ENCODE data around the gene TRIM8.

The TRIM8 gene

DNA sequence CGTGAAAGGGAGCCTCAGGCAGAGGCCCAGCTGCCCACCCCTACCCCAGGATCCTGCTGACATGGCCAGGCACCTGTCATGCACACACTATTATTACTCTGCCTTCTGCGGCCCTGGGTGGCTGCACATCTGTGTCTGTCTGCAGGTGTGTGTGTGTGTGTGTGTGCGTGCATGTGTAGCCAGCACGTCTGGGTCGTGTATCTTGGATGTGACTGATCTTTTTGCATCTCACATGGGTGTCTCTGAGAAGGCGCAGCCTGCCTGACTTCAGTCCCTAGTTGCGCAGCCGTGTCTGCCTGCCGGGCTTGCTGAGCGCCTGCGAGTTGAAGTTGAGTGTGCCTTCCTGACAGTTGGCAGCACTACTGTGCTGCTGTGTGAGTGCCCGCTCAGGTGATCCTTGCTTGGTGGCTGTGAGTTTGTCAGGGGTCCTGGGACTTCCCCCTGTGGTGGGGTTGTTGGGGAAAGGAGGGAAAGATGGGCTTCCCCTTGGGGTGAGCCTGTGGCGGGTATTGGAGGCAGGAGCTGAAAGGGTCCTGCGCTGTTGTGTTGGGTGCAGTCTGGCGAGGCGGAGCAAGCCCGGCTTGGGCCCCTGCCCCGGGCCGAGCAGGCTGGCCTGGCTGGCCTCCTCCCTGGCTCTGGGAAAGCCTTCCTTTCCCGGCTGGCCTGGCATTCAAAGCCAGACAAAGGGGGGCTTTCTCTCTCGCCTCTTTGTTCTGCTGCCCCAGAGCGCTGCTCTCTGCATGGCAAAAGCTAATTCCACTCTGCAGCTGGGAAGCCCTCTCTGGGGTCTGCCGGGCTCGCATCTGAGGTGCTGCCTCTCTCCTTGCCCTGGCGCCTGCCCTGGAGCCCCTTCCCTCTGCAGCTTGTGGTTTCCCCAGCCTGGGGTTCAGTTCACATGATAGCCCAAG, 4.9 kb downstream of the TRIM8 start:
- H3K27me3 ChIP-seq (replicated peaks; ENCODE audit: control insufficient read depth, insufficient read depth, low read length) = no peaks in the 10 kb centered on the region
- peak; percentile 56 for DNase-seq (ENCODE audit: extremely low read depth, insufficient read length)
- TF ChIP-seq, protein P1, sequence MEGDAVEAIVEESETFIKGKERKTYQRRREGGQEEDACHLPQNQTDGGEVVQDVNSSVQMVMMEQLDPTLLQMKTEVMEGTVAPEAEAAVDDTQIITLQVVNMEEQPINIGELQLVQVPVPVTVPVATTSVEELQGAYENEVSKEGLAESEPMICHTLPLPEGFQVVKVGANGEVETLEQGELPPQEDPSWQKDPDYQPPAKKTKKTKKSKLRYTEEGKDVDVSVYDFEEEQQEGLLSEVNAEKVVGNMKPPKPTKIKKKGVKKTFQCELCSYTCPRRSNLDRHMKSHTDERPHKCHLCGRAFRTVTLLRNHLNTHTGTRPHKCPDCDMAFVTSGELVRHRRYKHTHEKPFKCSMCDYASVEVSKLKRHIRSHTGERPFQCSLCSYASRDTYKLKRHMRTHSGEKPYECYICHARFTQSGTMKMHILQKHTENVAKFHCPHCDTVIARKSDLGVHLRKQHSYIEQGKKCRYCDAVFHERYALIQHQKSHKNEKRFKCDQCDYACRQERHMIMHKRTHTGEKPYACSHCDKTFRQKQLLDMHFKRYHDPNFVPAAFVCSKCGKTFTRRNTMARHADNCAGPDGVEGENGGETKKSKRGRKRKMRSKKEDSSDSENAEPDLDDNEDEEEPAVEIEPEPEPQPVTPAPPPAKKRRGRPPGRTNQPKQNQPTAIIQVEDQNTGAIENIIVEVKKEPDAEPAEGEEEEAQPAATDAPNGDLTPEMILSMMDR (IDR thresholded peaks at IDR 0.05; ENCODE audit: insufficient read depth, low read length, poor library complexity, severe bottlenecking) = no peak
- H3K36me3 ChIP-seq (ENCODE audit: control insufficient read depth, insufficient read depth, low read length) = peaks cover 5% of the 10 kb centered on the region; the same call in 1 of the 2 replicates
- H3K4me3 ChIP-seq (replicated peaks; ENCODE audit: low read depth, low read length) = peak overlapping the region; percentile 78

DNA sequence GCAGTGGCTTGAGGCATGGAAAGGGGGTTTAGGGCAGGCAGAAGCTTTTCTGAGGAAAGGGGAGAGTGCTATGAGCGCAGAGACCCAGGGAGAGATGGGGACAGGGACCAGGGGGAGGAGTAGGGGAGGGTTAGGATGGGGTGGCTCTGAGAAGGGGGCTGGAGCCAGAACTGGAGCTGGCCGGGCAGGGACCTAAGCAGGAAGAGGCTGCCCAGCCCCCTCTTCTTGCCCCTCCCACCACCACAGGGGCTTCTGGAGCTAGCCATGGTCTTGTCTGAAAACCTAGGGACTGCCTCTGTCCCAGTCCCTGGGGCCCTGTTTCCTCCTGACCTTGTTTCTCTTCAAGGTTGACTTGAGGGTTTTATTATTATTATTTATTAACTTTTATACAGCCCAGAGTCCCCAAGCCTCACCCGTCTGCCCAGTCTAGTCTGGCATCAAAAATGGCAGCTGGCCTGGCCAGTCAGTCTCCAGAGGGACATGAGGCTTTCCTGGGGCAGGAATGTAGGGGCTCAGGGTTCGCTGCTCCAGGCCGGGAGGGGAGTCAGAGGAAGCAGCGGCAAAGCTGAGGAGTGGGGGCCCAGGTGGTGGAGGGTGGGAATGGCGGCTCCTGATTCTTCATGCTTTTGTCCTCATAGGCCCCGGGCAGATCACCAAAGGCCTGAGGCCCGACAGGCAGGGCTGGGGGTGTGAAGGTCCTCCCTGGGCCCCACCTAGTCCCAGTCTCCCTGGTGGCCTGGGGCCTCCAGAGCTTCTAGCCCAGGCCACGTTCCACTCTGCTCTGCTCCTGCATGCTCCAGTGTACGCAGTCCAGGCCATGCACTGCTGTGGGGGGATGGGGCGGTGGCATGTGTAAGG, 5.7 kb downstream of the TRIM8 start:
- Histone ChIP-seq H3K4me3 (replicated peaks; ENCODE audit: low read depth, low read length) (peak overlapping the region; percentile 78), H3K36me3 (ENCODE audit: control insufficient read depth, insufficient read depth, low read length) (peaks cover 11% of the 10 kb centered on the region), H3K27me3 (replicated peaks; ENCODE audit: control insufficient read depth, insufficient read depth, low read length) (no peaks in the 10 kb centered on the region)
- no peak for DNase-seq (ENCODE audit: extremely low read depth, insufficient read length)
- TF ChIP-seq, protein P1 (IDR thresholded peaks at IDR 0.05; ENCODE audit: insufficient read depth, low read length, poor library complexity, severe bottlenecking) = no peak

DNA sequence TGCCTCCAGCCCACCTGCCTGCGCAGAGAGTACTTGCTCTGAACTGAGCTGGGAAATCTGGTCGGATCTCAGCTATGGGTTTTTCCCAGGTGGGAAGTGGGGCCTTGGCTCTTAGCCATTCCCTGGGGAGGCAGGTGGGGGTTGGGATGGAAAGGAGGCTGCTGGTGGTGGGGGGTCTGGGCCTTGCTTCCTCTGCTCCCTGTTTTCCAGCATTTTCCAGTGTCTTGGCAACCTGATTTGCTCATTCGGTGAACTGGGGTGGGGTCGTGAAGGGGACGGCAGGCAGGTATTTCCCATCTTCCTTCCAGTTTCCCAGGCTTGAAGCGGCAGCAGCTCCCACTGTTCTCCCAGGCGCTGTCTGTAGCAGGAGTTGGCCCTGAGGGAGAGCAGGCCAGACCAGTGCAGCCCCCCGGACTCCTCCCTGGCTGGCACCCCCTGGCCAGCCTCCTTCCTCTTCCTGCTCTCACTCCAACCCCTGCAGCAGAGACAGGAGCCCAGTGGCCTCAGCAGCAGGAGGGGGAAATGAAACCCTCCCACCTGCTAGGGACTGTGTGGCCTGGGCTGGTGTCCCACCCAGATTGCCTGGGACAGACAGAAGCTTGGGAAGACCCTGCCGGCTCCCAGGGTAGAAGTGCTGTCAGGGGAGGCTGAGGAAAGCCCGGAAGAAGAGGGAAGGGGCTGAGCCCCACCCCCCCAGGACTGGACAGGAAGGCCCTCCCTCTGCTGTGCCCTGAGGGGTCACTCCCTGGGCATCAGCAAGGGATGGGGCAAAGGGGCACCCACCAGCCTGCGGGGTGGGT, 6.6 kb downstream of the TRIM8 start:
- H3K27me3 ChIP-seq (replicated peaks; ENCODE audit: control insufficient read depth, insufficient read depth, low read length) = no peaks in the 10 kb centered on the region
- peaks cover 16% of the 10 kb centered on the region for H3K36me3 ChIP-seq (ENCODE audit: control insufficient read depth, insufficient read depth, low read length)
- H3K4me3 ChIP-seq (replicated peaks; ENCODE audit: low read depth, low read length) = peak overlapping the region; percentile 49
- TF ChIP-seq, protein P1 (IDR thresholded peaks at IDR 0.05; ENCODE audit: insufficient read depth, low read length, poor library complexity, severe bottlenecking) = no peak
- peak; percentile 43 for DNase-seq (ENCODE audit: extremely low read depth, insufficient read length)

DNA sequence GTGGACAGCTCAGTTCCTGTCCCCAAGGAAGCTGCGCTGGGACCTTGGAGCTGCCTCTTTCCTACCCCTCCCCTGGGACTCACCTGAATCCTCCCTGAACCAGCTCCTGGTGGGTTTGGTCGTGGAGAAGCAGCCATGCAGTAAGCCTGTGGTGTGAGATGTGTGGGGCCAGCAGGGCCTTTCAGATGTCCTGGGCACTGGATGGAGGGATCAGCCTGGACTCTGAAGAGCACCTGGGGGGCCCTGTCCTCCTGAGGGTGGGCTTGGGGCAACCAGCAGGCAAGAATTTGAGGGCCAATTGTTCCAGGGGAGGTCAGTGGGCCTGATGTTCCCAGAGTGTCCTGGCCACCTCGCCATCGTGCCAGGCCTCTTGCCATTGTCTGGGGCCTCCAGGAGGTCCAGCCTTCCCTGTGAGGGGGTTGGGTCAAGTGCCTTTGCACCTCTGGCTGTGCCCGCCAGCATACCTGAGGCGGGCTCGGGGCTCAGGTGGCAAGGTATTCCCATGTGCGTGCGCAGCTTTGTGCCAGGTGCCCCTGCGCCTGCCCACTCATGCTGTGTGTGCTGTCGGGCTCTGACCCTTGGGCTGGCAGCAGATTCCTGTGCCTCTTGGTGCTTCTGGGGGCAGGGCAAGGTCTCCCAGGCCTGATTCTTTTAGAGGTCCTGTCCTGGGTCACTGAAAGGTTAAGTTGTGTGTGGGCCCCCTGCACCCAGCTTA, 7.3 kb downstream of the TRIM8 start:
- no peak for DNase-seq (ENCODE audit: extremely low read depth, insufficient read length)
- TF ChIP-seq, protein P1 (IDR thresholded peaks at IDR 0.05; ENCODE audit: insufficient read depth, low read length, poor library complexity, severe bottlenecking) = no peak
- no peaks in the 10 kb centered on the region for H3K27me3 ChIP-seq (replicated peaks; ENCODE audit: control insufficient read depth, insufficient read depth, low read length)
- H3K36me3 ChIP-seq (ENCODE audit: control insufficient read depth, insufficient read depth, low read length) = peaks cover 21% of the 10 kb centered on the region
- H3K4me3 ChIP-seq (replicated peaks; ENCODE audit: low read depth, low read length) = peak overlapping the region; percentile 49
